ENCODE measurements around the gene LOC101059915.

LOC101059915 gene

DNA sequence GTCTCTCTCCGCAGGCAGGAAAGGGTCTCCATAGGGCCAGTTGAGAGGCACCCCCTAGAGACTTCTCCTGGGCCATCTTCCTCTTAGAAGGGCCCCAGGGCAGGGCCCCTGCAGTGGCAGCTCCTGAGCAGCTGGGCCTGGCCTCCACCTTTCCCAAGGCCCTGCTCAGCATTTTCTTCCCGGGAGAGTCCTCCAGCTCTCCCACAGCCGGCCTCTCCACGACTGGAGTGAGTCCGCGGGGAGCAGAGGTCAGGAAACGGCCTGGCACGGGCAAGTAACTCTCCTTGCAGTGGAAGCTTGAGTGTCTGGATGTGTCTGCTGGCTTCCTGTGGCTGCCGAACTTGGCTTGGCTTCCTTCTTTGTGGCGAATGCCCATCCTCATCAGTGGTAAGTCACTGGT, 1.6 kb upstream of the LOC101059915 start:
- no peak overlapping the region for H3K9ac ChIP-seq
- H3K27ac ChIP-seq, result no peak overlapping the region
- TF ChIP-seq CTCF (conservative IDR thresholded peaks at IDR 0.05; ENCODE audit: low read depth, low read length), result no peak
- no peaks in the 10 kb centered on the region for H3K79me2 ChIP-seq (ENCODE audit: insufficient read depth, low read depth)
- H3K36me3 ChIP-seq (ENCODE audit: insufficient read depth), result no peaks in the 10 kb centered on the region
- no peaks in the 10 kb centered on the region for H4K20me1 ChIP-seq (ENCODE audit: insufficient read depth)
- no peak overlapping the region for H3K4me3 ChIP-seq (IDR thresholded peaks at IDR 0.05; ENCODE audit: insufficient read depth, low read depth, low read length)
- no peak overlapping the region for H2AFZ ChIP-seq (ENCODE audit: low read depth)
- peaks cover 12% of the 10 kb centered on the region; the same call in 1 of the 2 replicates for H3K27me3 ChIP-seq (ENCODE audit: insufficient read depth, low read depth)
- no peak overlapping the region for H3K4me2 ChIP-seq
- H3K4me1 ChIP-seq (ENCODE audit: low read depth, poor library complexity, severe bottlenecking), result peaks cover 16% of the 10 kb centered on the region

DNA sequence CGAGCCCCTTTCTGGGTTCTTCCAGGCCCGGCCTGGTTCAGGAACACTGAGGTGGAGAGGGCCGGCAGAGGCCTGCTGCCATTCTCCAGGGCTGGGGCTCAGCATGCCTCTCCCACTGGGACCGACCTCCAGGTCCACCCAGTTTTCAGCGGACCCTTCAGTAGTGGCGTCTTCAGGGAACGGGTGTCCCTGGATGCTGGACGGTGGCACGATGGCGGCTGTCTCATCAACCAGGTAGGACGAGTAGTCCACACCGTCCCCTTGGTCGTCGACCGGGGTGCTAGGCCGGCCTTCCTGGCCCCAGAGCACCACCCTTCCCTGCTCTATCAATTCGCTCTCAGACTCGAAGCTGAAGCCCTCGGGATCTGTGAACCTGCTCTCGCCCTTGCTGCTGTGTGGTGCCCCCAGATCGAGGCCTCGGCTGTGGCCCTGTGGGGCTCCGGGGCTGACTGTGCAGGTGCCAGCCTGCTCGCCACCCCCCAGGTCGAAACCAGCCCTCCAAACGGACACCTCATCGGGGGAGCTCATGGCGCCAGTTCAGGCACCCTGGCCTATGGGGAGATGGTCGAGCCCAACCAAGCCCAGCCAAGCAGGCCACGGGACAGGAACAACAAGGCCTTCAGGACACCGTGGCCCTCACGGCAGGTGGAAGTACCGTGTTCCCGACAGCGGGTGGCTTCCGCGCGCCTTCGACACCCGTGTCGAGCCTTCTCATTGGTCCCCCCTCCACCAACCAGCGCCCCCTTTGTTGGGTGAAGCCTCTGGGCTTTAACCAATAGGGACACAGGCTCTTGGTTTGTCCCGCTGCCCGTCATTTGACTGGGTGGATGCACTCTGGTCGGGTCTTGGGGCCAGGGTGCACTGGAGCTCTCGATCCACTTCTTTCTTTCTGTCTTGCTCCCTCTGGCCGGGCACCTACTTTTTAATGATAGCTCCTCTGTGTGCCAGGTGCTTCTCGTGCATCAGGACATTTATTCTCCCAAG, 814 bp upstream of the LOC101059915 start:
- H2AFZ ChIP-seq (ENCODE audit: low read depth), result no peak overlapping the region
- no peaks in the 10 kb centered on the region for H4K20me1 ChIP-seq (ENCODE audit: insufficient read depth)

DNA sequence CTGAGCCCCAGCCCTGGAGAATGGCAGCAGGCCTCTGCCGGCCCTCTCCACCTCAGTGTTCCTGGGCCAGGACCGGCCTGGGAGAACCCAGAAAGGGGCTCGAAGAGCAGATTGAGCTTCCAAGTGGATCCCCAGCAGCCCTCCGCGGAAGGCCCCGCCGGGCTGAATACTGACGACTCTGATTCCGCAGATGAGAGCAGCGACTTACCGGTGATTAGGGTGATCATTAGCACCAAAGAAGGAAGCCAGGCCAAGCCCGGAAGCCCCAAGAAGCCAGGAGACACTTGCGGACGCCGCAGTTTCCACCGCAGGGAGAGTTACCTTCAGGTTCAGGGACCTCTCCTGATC, 876 bp downstream of the LOC101059915 start:
- peaks cover 23% of the 10 kb centered on the region for H3K27me3 ChIP-seq (ENCODE audit: insufficient read depth, low read depth)
- H3K4me1 ChIP-seq (ENCODE audit: low read depth, poor library complexity, severe bottlenecking), result peaks cover 17% of the 10 kb centered on the region
- no peak overlapping the region for H2AFZ ChIP-seq (ENCODE audit: low read depth)
- no peak overlapping the region for H3K4me2 ChIP-seq
- H3K79me2 ChIP-seq (ENCODE audit: insufficient read depth, low read depth), result no peaks in the 10 kb centered on the region
- H3K9ac ChIP-seq, result no peak overlapping the region
- no peaks in the 10 kb centered on the region for H4K20me1 ChIP-seq (ENCODE audit: insufficient read depth)
- TF ChIP-seq CTCF (conservative IDR thresholded peaks at IDR 0.05; ENCODE audit: low read depth, low read length), result no peak
- no peaks in the 10 kb centered on the region for H3K36me3 ChIP-seq (ENCODE audit: insufficient read depth)
- H3K4me3 ChIP-seq (IDR thresholded peaks at IDR 0.05; ENCODE audit: insufficient read depth, low read depth, low read length), result no peak overlapping the region
- no peak overlapping the region for H3K27ac ChIP-seq

More for the DNA sequence above, 814 bp upstream of the LOC101059915 start:
- no peak overlapping the region for H3K27ac ChIP-seq
- H3K4me2 ChIP-seq, result no peak overlapping the region
- H3K4me3 ChIP-seq (IDR thresholded peaks at IDR 0.05; ENCODE audit: insufficient read depth, low read depth, low read length), result no peak overlapping the region
- no peaks in the 10 kb centered on the region for H3K79me2 ChIP-seq (ENCODE audit: insufficient read depth, low read depth)
- TF ChIP-seq CTCF (conservative IDR thresholded peaks at IDR 0.05; ENCODE audit: low read depth, low read length), result no peak
- H3K36me3 ChIP-seq (ENCODE audit: insufficient read depth), result no peaks in the 10 kb centered on the region
- peaks cover 17% of the 10 kb centered on the region for H3K27me3 ChIP-seq (ENCODE audit: insufficient read depth, low read depth)
- H3K4me1 ChIP-seq (ENCODE audit: low read depth, poor library complexity, severe bottlenecking), result peaks cover 23% of the 10 kb centered on the region
- H3K9ac ChIP-seq, result no peak overlapping the region

- no peak for TF ChIP-seq CTCF (conservative IDR thresholded peaks at IDR 0.05; ENCODE audit: low read depth, low read length)
- Histone ChIP-seq H3K4me1 (ENCODE audit: low read depth, poor library complexity, severe bottlenecking) (peaks cover 9% of the 10 kb centered on the region), H2AFZ (ENCODE audit: low read depth) (no peak overlapping the region), H3K36me3 (ENCODE audit: insufficient read depth) (no peaks in the 10 kb centered on the region), H3K9ac (no peak overlapping the region), H3K27me3 (ENCODE audit: insufficient read depth, low read depth) (peaks cover 27% of the 10 kb centered on the region), H3K4me2 (no peak overlapping the region), H3K79me2 (ENCODE audit: insufficient read depth, low read depth) (no peaks in the 10 kb centered on the region), H4K20me1 (ENCODE audit: insufficient read depth) (no peaks in the 10 kb centered on the region), H3K27ac (no peak overlapping the region), H3K4me3 (IDR thresholded peaks at IDR 0.05; ENCODE audit: insufficient read depth, low read depth, low read length) (no peak overlapping the region)
These were observed 2.1 kb downstream of the LOC101059915 start for GRCh38 chrX:71669492-71669891.

Data from KMS-11 (cell line).